22Rv1 (cell line): ENCODE results near the gene APBA2.

ENCODE experiments used
- ZFX ChIP-seq: fragments of 450-650 bp; IDR thresholded peaks from 2 replicates; pipeline ENCODE4 v1.6.1; 2017; ENCODE audit warnings: antibody characterized with exemption, borderline replicate concordance
- TF ChIP-seq, protein P1 (sequence below): fragments of 450-650 bp; IDR thresholded peaks from 2 replicates; pipeline ENCODE4 v1.5.1; 2017; ENCODE audit warnings: mild to moderate bottlenecking

DNA sequence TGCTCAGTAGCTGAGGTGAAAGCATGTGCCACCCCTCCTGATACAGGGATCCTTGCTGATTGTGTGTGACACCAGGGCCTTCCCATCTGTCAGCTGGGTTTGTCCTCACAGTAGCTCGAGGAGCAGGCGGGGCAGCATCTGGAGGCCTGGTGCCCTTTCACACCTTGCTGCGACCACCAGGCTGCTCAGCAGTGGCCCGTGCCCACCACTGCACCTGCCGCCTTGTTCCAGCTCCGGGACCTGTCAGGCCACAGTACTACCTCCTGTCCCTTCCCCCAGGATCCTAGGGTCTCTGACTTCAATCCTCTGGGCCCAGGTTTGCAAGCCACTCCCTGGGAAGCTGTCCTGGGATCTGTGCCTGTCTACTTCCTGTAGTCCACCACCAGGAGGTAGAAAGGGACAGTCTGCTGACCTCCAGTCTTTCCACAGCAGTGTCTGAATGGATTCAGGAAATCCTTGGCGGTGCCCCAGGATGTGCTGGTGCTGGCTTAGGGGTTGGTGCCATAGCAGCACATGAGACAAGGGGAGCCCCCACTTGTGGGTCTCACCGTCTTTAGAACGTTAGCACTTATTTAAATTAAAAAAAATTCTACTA lies 27.5 kb downstream of the APBA2 start:
- TF ChIP-seq, protein P1, sequence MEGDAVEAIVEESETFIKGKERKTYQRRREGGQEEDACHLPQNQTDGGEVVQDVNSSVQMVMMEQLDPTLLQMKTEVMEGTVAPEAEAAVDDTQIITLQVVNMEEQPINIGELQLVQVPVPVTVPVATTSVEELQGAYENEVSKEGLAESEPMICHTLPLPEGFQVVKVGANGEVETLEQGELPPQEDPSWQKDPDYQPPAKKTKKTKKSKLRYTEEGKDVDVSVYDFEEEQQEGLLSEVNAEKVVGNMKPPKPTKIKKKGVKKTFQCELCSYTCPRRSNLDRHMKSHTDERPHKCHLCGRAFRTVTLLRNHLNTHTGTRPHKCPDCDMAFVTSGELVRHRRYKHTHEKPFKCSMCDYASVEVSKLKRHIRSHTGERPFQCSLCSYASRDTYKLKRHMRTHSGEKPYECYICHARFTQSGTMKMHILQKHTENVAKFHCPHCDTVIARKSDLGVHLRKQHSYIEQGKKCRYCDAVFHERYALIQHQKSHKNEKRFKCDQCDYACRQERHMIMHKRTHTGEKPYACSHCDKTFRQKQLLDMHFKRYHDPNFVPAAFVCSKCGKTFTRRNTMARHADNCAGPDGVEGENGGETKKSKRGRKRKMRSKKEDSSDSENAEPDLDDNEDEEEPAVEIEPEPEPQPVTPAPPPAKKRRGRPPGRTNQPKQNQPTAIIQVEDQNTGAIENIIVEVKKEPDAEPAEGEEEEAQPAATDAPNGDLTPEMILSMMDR: no peak
- TF ChIP-seq ZFX: no peak
